GM21447 (cell line): Measurements from ENCODE around the gene MOV10L1.

Source experiments
- ATAC-seq: cut with Tn5 transposase; IDR thresholded peaks from one replicate; pipeline ENCODE4 v1.9.1; 2021; ENCODE audit not compliant: unreplicated experiment

MOV10L1 gene

DNA sequence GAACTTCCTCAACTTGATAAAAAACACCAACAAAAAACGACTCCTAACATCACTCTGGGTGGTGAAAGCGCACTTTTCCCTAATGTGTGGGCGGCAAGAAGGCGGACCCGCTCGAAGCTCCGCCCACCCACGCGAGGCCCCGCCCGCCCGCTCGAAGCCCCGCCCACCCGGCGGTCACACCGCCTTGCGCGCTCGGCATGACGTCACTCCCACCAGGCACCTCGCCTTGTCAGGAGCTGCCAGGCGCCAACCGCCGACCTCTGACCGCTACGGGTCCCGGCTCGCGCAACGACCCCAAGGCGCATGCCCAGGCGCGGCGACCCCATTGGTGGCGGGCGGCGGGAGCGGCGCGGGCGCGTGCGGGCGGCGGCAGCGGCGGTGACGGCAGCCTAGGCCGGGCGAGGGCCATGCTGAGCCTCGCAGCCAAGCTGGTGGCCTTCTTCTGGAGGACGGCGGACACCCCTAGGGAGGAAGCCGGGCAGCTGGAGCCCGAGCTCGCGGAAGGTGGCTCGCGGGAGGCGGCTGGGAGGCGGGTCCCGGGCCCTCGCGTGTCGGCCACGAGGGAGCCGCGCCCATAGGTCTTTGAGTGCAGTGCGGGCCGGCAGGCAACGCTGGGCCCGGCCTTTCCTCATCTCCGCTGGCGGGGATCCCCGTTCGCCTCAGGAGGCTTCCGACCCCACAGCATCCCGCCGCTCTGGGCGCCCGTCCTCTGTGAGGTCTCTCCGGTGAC, at the start of gene MOV10L1:
MOV10L1 (plus strand) TSS at position 325 of the 730 bp plus-strand sequence; CDS start at position 408, 83 bp downstream.
- no peak for ATAC-seq

DNA sequence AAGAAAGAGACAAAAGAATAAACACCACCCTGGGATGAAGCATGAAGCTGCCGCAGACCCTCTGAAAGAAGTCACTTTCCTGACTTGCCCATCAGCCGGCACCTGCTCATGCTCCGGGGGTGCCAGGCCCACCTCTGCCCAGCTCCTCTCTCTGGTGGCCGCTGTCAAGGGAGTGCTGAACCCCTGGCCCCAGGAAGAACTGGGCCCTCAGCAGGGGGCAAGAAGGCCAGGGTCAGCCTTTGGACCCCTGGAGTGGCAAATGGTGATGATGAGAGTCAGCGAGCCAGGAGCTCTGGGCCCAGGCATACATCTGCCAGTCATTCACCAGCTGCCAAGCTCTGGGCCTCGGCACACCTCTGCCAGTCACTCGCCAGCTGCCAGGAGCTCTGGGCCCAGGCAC, 49.1 kb upstream of the MOV10L1 start:
- no peak for ATAC-seq

DNA sequence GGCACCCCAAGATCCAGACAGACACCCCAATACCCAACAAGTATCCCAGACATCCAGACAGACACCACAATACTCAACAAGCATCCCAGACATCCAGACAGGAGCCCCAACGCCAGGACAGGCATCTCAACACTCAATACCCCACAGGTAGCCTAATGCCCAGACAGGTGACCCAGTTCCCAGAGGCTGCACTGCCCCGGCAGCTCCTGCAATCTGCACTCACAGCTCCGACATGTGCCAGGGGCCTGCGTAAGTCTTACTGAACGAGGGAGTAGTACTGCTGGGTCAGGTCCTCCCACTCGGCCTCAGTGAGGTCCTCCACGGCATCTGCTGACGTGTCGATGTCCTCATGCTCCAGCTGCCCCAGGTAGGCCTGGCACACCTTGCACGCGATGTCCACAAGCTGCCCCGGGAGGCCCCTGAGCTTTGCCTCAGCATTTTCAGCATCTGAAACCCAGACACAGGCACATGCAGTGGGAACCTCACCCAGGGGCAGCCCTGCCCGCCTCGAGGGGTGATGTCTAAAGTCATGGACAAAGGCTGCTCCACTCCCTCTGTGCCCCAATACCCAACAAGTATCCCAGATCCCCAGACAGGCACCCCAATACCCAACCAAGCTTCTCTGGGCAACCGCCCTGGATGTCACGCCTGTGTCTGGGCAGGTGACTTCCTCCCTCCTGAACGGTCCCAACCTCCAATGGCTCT, 48.3 kb upstream of the MOV10L1 start:
- ATAC-seq, result no peak

DNA sequence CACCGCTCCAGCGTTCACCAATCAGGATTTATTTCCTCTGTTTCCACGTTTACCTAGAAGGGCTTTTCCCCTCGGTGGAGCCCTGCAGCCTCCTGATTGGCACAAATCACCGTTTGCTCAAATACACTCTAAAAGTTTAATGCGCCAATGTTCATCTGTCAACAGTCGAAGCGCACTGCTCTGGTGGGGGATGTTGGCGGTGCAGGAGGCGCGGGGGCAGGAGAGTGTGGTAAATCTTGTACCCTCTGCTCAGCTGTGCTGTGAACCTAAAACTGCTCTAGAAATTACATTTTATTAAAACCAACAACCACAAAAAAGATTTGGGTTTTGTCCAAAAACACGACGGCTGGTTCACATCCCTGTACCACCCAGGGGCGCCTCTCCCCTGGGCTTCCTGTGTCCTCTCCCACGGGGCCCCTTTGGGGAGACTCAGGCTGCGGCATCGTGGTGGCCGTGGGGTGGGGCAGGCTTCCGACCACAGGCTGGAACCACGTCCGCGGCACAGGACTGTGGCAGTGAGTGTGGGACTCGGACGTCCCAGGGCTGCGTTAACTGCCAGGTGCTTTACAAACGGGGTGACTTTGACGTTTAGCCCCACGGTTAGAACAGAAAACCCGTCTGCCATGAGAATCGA, 45.2 kb upstream of the MOV10L1 start:
- ATAC-seq, result no peak

DNA sequence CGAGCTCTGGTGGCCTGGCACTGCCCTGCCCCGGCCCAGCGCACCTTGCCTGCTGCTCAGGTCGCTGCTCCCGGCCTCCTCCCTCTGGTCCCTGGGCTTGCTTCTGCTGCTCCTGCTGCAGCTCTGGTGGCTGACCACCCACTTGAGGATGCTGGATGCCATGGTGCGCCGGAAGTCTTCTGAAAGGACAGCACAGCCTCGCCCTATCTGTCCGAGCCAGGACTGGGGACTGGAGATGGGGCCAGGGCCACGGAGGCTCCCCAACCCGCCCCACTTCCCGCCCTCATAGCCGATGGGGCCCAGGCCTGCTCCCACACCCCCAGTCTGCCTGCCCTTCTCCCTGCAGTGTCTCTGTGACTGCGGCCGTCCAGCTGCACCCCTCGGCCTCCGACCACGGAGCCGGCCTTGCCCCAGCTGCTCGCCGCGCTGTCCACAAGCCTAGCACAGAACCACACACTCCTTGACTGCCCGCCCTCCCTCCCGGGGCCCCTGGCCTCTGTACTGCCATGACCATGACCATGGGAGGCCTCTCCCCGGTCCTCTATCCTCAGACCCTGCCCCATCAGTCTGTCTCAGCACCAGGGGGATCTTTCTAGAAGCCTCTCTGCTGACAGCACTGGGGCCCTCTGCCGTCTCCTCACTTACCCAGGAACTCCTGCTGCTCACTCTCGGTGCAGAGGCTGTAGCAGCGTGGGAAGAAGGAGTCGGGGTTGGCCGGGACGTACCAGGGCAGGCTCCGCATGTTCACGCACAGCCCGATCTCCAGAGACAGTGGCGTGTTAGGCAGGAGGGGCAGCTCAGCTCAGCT, 44.4 kb upstream of the MOV10L1 start:
- no peak for ATAC-seq

DNA sequence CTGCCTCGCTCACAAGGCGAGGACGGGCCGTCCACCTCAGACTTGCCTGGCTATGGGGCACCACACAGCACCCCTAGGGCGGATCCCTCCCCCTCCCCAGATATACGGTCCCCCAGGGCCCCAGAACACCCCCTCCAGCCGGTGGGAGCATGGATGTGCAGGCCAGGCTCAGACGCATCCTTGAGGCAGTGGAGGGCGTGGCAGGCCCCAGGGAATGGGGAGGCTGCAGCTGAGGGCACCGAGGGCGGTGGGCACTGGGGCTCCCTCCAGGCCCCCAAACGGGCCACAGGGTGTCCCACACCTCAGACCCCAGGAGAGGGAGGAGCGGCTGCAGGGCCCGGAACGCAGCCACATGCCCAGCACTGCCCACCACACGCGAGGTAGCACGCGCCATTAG, 43.8 kb upstream of the MOV10L1 start:
- ATAC-seq, result no peak

DNA sequence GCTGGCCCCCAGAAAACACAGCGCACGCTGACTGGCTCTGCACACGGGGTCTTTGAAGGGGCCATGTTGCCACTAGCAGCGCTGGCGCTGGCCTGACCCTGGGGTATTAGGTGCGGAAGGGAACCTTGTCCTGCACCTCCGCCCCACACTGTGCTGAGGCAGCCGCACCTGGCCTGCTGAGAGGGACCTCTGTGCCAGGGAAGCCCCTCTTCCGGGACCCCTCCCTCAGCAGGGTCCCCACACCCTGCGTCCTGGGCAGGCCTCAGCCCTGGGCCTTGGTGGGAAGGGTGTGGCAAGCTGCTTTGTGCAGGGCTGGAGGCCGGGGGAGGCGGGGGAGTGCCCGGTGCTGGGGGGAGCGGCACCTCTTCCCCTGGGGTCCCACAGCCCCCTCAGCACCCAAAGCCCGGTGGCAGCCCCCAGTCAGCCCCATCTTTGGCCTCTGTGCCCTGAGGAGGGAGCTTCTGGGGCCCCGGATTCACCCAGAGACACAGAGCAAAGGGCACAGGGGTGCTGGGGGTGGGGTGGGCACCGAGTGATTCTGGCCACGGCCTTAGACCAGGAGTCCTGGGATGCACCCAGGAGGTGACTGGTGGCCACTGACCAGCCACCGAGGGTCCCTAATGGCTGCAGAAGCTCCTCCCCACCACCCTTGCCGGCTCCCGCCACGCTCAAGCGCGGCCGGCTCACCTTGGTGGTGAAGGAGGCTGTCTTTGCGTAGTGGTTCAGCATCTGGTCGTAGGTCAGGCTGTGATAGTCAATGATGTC, 43.1 kb upstream of the MOV10L1 start:
- ATAC-seq, result no peak

DNA sequence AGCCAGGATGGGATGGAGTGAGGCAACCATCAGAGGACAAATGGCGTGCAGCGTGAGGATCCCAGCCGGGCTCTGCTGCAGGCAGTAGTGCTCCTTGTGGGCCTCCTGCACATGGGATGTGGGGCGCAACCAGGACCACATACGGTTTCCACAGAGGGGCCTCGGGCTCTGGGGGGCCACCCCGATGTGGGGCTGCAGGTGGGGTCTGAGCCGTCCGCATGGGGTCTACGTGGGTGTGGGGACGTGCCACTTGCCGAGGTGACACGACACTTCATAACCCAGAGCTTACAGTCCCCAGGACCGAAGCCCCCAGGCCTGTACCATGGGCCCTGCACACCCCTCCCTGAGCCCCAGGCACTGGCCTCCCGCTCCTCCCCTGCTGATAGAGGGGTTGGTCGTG, 42.5 kb upstream of the MOV10L1 start:
- ATAC-seq, result no peak

DNA sequence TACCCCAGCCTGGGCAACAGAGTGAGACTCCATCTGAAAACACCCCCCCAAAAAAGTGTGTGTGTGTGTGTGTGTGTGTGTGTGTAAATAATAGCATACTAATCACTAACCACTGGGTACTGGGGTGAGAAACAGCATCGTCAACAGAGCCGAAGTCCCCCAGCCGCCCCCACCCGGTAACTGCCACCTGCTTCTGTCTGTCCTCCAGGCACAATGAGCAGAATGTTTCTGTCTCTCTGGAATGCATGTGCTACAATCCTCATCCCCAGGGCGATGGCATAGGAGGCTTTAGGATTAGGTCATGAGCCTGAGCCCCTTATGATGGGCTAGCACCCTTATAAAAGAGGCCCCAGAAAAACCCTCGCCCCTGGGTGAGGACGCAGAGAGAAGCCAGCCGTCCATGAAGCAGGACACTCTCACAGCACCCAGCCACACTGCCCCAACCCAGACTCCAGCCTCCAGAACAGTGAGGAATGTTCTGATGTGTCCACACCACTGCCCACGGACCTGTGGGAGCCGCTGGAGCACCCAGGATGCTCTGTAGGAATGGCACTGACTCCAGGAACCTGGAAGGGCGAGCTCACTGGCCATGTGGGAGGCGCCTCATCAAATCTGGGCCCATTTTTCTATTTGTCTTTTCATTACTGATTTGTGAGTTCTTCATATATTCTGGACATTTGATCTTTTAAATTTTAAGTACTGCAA, 41.6 kb upstream of the MOV10L1 start:
- ATAC-seq, result no peak

DNA sequence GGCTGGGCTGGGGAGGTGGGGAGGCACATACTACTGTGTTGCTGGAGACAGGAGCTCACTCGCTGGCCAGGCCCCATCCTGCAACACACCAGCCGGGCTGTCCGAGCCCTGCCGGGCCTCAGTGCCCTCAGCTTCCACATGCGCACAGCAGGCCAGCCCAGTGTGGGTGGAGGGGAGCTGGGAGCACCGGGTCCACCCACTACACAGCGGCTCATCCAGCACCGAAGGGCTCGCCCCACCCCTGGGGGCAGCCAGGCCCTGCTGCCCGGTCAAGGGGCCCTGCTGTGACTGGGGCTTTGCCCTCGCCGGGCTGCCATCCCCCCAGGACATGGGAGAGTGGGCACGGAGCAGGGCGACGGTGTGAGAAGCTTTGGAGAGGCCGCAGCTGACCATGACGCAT, 41.0 kb upstream of the MOV10L1 start:
- ATAC-seq, result no peak

DNA sequence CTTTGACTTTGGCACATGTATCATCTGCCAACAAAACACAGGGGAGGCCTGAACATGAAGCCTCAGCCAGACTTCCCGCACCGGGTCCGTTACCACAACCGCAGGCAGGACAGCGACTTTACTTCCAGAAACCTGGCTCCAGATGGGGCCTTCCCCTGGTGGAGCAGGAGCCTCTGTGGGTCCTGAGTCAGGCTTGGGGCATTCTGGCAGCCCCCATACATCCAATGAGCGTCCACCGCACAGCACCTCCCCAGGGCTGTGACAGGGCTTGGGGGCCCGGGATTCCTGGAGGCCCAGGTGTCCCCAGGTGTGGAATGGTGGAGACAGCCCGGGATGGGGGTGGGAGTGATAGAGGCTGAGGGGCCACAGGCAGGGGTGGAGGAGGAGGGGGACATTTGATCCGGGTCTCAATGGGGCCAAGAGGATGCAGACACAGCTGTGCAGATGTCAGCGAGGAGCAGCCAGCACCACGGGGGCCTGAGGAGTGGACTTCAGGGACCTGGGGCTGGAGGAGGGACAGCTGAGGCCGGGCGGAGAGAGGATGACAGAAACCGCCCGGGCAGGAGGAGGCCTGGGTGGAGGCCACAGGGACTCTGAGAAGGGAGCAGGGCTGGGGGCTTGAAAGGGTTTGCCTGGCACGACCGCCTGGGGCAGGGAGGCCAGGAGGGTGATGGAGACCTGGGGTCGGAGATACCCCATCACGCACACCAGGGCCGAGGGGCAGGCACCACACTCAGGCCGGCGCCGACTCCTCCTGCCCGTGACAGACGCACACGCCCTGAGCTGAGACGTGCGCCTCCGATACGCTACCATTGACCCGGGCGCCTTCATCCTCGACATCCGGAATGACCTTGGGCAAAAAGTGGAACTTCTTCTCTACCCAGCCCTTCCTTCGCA, 40.3 kb upstream of the MOV10L1 start:
- ATAC-seq, result no peak

DNA sequence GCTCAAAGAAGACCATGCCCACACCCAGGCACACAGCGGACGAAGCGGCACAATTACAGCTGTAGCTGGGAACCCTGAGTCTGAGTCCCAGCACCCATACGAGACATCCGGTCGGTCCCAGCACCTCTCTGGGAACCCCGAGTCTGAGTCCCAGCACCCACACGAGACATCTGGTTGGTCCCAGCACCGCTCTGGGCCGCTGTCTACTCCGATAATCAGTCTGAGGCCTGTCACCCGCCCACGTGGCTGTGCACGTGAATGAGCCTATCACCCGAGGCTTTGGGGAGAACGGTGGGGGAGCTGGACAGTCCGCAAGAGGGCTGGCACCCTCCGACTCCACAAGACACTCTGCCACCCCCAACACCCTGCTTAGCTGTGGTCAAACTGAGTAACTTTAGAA, 37.9 kb upstream of the MOV10L1 start:
- ATAC-seq, result no peak

DNA sequence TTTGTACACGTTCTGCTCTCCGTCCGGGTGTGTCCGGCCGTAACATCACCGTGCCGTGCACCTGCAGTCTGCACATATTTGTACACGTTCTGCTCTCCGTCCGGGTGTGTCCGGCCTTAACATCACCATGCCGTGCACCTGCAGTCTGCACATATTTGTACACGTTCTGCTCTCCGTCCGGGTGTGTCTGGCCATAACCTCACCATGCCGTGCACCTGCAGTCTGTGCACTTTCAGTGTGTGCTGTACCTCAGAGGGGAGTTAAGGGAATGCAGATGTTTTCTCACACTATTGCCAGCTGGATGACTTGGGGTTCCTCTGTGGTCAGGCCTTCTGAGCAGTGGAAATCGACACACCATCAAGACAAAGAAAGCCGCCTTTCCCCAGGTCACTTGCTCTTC, 35.9 kb upstream of the MOV10L1 start:
- no peak for ATAC-seq

DNA sequence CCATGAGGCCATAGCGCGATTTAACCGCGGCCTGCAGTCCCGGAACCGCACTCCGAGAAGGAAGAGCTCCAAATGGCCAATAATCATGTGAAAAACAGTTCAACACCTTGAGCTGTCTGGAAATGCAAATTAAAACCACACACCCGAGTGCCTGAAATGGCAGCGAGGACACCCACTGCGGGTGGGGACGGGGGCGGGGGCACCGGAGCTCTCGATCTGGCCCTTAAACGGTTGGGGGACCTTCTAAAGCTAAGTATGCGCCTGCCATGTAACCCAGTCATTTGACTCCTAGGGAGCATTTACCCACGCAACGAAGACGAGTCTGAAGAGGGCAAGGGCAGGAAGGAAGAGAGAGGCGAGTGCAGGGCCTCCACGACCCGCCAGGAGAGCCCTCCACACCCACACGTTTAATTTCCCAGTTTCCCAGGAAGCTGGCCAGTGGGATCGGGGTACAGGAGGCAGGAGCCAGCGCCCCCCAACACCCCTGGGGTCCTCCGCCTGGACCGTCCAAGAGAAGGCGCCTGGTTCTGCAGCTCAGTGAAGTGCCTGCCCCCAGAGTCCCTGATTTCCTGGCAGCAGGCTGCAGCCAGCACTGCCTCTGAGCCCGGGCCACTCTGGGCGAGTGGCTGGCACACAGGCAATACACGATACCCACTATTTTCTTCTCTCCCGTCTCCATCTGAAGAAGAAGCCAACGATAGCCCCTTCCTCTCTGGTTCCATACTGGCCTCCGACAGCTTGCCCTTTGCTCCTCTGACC, 33.4 kb upstream of the MOV10L1 start:
- no peak for ATAC-seq

DNA sequence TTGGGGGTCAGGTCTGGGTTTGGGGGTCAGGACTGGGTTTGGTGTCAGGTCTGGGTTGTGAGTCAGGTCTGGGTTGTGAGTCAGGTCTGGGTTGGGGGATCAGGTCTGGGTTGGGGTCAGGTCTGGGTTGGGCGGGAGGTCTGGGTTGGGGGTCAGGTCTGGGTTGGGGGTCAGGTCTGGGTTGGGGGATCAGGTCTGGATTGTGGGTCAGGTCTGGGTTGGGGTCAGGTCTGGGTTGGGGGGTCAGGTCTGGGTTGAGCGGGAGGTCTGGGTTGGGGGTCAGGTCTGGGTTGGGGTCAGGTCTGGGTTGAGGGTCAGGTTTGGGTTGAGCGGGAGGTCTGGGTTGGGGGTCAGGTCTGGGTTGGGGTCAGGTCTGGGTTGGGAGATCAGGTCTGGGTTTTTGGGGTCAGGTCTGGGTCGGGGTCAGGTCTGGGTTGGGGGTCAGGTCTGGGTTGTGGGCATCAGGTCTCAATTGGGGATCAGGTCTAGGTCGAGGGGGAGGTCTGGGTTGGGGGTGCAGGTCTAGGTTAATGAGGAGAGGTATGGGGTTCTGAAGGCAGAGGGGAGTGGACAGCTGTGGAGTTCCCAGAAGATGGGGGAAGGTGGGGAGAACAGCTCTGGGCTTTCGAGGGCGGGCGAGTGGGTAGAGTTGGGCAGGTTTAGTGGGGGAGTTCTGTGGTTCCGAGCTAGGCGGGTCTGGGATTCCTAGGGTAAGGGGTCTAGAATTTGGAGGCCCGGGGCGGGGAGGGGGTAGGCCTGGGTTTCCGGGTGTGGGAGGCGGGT, 32.3 kb upstream of the MOV10L1 start:
- no peak for ATAC-seq

DNA sequence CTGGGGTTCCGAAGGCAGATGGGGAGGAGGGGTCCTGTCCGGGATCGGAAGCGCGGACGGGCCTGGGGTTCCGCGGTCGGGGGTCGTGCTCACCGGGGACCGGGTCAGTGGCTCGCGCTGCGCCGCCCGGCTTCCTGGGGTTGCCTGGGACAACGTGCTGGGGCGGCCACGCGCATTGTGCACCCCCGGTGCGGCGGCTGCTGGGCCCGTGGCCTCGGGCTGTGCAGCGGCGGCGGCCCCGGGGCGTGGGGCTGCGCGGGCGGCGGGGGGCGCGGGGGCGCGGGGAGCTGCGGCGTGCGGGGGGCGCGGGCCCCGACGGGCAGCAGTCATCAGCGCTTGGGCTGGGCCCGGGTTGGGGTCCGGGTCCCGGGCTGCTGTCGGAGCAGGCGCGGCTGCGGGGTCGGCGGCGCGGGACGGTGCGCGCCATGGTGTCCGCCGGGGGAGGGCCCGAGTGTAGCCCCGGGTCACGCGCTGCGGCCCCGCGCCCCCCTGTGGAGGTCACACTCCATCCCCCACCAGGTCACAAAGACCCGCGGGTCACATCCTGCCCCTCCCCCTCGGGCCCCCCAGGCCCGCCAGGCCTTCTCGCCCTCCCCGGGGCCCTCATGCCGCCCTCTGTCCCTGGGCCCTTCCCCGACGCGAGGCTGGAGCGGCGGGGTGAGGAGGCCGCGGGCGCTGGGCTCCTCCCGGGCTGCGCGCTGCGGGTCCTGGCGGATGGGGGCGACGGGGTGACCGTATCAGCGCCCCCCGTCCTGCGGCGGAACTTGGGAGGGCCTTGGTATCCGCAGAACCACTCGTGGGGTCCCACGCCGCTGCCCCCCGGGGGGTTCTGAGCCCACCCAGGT, 31.5 kb upstream of the MOV10L1 start, which contains the start of gene TTLL8:
TTLL8 (minus strand) TSS at position 238 of the 845 bp plus-strand sequence.
- no peak for ATAC-seq
